HS-5 (cell line): ENCODE results near the gene ITGA5.

Experiments
- DNase-seq: peaks from one replicate; pipeline ENCODE4 v3.0.0-alpha.2; 2012; ENCODE audit warnings: low read depth

Gene ITGA5

DNA sequence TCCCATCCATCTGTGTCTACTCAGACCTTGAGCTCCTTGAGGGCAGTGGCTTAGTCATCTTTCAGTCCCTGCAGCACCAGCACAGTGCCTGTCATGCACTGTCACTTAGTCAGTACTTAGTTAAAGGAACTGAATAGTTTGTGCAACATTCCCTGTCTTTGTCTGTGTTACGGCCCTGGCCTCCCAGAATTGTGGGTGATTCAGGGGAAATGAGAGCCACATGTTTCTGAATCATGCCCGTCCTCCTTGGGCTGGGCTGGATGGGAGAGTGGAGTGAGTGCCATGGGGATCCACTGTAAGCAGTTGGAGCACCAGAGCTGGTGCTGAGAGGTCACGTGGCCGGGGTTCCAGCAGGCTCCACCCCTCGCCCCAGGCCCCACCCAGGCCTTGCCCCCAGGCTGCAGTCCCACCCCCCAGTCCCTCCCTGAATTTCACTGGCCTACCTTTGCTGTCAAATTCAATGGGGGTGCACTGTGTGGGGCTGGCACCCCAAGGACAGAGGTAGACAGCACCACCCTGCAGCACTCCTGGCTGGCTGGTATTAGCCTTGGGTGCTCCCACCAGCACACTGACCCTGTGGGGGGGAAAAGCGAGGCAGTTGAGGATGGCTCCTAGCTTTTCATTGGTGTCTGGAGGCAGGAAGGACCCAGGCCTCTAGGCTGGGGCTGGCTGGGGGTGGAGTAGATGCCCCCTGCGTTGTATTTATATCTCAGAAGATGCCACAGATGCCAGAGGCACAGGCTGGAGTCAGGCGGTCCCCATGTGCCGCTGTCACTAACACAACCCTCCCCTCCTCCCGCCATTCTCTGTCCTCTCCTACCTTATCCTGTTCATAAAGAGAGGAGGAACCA, 7.5 kb downstream of the ITGA5 start:
- peak; percentile 98 for DNase-seq

DNA sequence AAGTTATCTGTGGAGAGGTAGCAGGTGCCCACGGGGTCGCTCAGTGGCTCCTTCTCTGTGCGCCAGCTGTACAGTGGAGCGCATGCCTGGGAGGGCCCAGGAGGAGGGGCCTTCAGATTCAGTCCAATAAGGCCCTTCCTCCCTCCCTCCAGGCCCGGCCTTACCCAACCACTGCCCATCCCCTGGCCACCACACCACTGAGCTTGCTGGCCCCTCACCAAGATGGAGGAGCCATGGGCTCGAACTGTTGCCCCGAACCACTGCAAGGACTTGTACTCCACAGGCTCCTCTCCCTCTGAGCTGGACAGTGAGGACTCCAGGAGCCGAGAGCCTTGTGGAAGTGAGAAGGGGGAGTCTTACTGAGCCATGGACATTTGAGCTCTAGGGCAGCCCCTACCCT, 9.8 kb downstream of the ITGA5 start:
- DNase-seq: no peak

DNA sequence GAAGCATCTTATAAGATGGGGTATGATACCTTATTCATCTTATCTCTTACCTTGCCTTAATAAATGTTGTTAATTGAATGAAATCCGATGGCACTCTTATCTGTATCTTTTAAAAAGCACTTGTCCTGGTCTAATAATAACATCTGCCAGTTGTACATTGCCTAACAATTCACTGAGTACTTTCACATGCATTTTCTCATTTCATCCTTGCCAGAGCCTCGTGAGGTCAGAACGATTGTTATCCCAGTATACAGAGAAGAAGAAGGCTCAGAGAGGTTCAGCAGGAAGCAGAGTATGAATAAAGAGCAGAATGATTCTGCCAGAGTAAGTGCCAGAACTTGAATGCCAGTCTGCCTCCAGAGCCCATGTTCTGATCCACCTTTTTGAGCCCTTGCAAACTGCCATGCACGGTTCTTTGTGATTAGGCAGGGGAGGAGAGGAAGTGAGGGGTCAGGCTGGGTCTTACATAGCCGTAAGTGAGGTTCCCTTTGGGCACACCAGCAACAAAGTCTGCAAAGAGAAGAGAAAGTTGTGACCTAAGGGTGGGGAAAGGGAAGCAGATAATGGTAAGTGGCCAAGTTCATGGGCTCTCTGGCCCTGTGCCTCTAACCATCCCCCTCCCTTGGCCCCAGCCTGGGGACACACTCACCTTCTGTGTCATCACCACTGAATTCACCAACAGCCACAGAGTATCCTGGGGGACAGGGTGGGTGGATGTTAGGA, 11.7 kb downstream of the ITGA5 start:
- no peak for DNase-seq

DNA sequence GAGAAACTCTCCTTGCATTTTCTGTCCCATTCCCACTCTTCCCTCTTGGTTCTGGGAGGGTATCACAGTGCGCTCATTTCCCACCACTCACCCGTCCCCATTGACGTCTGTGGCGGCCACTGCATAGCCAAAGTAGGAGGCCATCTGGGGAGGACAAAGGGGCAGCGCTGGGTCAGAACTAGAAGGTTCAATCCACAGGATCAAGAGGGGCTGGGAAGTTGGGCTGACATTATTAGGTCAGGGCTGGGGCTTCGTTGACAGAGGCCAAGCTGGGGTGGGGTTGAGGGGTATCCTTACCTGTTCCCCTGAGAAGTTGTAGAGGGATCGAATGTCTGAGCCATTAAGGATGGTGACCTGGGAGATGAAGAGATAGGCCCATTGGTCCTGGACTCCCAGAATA, 13.5 kb downstream of the ITGA5 start:
- DNase-seq: no peak

DNA sequence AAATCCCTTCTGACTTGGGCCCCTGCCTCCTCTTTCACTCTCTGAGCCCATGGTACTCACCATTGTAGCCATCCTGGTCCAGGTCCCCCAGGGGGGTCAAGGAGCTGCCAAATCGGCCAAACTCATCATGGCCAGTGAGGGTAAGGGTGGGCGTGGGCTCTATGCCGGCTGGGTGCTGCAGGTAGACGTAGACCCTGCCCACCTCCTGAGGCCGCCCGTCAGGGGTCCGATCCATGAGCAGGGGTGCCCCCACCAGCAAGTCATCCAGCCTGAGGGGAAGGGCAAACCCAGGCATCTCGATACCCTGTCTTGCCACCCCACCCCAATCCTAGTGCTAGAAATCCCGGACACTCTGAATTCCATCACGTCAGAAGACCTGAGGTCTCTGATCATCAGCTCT, 14.0 kb downstream of the ITGA5 start:
- DNase-seq: no peak

DNA sequence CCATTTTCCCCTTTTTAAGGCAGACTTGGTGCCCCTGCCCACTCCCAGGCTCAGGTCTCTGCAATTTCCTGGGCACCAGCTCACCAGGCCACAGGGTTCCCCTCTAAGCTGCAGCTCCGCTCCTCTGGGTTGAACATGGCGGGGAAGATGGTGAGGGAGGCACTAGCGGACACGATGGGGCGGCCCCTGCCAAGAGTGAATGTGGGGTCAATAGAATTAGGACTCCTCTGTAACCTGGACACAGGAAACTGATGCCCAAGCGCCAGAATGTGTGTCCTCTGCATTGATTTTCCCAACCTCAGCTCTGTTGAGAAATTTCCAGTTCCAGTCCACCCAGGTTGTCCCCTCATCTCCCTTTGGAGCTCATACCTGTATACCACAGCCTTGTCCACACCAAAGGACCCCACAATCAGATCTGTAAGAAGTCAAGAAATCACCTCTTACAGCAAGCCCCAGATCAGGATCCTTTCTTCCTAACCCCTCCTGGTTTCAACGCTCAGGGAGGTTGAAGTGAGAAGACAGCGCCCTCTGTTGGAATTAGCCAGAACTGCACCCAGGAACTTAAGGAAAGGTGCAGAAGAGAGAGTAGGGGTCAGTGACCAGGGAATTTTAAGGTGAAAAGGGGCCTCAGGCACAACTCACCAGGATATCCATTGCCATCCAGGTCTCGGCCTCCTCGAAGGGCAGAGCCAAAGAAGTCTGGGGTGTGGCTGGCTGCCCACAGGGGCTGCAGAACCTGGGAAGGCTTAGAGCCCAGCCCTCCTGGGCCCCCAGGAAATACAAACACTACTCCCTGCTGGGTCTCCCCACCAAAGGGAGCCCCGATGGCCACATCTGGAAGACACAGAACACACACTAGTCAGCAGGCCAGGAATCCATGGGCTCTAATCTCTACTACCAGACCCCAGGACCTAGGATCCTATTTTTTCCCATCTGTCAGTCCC, 14.7 kb downstream of the ITGA5 start:
- DNase-seq: no peak

DNA sequence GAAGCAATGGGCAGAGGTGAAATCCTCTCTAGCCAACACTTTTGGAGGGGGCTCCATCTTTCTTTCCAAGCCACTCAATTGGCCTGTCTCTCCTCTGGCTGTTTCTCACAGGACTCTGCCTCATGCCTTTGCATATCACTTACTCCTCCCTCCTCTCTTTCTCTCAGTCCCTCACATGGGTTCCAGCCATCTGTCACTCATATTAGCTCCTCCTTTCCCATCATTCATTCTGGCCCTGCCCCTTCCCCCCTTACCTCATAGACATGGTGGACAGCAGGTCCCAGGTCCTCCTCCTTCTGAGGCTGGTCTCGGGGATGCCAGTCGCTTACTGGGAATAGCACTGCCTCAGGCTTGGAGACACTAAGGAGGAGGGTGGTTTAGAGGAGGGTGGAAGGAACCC, 17.9 kb downstream of the ITGA5 start:
- DNase-seq: no peak

DNA sequence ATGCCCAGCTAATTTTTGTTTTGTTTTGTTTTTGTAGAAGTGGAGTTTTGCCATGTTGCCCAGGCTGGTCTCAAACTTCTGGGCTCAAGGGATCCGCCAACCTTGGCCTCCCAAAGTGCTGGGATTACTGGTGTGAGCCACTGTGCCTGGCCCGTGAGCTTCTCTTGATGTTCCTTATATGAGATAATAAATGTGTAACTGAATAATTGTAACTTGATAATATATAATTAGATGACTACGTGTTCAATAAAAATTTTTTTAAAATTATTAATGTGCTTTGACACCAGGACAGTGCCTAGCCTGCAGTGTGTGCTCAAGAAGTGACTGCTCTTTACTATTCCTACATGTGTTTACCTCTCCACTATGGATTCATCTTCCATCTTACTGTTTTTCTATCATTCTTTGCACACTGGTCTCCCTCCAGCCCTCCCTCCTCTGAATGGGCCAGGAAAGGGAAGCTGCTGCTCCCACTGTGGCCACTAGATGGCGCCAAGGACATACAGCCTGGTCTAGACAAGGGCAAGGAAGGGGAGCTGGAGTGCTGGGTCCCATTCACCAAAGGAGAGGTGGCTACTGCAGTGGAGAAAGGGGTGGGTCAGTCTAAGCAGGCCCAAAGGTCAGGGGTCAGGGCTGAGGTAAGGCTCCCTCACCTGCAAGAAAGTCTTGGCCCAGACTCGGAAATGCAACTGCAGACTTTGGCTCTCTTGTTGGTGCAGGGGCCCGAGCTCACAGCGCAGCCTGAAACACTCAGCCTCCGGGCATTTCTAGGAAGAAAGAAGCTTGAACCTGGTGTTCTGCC, 19.9 kb downstream of the ITGA5 start:
- DNase-seq: peak; percentile 61

DNA sequence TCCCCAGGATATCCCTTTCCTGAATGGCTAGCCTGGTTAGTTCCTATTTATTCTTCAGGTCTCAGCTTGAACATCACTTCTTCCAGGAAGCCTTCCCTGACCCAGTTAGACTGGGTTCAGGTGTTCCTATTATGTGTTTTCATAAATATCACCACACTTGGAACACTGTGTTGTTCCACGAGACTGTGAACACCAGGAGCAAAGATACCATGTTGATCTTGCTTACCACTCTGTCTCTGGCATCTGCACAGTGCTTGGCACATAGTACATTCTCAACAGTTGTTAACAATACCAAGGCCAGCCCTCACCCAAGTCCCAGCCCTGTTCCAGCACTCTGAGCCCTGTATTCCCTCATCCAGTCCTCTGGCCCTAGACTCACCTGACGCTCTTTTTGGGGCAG, 20.8 kb downstream of the ITGA5 start:
- DNase-seq: no peak

DNA sequence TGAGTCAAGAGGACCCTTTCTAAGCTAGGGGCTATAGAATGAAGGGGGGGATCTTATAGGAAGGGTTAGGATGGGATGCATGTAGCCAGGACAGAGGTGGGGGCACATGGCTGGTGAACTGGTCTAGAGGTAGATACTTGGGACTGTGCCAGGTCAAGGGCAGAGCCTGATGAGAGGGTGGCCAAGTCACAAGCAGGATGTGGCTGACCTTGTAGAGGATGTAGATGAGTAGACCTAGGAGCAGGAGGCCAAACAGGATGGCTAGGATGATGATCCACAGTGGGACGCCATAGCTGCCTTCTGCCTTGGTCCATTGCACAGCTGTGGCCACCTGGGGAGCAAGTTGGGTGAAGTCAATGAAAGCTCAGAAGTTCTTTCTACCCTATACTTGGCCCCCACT, 21.9 kb downstream of the ITGA5 start:
- DNase-seq: no peak

DNA sequence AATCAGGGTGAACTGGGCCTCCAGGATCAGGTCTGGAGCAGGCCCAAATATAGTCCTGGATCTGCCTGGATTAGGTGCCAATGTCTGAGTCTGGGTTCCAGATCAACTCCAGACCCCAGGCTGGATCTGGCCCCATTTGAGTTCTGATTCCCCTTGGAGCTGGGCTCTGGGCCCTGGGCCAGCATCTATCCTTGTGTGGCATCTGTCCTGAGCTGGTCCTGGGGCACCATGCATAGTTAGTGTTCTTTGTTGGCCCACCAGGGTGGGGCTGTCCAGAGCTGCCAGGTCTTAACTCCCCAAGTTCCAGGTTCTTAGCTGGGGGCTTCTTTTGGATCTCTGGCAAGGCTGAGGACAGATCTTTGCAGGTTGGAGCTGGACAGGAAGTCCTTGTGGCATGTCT, 23.5 kb downstream of the ITGA5 start:
- no peak for DNase-seq

DNA sequence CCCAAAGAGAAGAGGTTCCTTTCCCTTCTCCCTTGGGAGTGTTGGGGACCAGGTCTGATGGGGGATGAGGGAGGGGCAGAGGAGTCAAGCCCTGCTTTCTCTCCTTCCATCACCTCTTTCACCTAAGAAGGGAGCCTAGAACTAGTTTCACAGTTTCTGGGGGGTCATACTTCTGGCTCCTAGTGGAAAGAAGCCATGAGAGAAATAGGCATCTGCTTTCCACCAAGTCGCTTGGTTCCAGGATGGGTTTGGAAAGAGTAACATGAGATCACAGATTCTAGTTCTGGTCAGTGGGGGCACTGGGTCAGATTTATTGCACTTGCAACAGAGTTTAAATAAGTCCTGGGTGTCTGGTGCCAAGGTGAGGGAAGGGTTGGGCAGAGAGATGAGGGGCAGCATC, 24.1 kb downstream of the ITGA5 start:
- DNase-seq: no peak

DNA sequence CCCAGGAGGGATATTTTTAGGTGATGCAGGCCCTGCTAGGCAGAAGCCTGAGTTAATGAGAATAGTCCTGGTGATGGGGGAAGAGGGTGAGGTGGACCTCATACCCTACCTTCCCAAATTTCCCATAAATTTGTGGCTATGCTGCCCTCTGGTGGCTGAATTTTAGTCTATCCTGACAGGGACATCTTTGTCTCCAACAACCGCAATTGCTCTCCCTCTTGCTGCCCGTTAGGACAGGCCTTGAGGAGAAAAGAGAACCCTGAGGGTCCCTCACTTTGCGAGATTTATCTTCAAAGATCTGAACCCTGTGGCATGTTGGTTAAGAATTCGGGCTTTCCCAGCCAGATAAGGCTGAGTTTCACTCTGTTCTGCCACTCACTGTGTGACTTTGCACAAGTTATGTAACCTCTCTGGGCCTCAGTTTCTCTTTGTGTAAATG, 24.8 kb downstream of the ITGA5 start:
- no peak for DNase-seq

DNA sequence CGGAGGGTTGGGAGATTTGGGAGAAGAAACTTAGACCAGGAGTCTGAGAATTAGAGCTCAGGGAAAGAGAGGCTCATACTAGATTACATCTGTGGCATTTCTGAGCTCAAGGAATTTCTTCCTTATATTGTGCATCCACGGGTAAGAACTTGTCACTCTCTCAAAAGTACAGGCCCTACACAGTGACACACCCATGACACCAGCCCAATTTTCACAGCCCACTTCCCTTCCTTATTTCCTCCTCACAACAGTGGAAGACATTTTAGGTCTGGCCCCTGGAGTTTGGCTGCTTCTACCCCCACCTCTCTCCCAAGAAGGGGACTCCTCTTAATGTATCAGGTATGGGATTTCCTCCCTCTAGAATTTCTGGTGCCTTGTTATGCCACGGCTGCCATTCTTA, 25.3 kb downstream of the ITGA5 start:
- DNase-seq: no peak

DNA sequence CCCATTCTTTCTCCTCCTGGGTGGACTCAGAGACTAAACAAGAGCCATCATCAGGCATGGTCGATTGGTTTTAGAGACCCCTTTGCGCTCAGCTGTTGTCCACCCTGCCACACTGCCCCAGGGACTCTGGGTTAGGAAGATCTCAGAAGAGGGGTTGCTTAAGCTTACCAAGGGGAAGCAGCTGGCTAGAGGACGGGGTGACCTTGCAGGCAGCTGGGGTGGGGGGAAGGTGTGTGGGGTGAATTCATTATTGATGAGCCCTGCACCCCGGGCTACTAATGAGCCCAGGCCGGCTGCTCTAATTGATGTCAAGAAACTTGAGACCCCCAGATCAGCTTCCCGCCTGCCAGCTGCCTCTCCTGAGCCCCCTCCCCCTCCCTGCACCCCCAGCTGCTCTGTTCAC, 25.9 kb downstream of the ITGA5 start:
- no peak for DNase-seq

DNA sequence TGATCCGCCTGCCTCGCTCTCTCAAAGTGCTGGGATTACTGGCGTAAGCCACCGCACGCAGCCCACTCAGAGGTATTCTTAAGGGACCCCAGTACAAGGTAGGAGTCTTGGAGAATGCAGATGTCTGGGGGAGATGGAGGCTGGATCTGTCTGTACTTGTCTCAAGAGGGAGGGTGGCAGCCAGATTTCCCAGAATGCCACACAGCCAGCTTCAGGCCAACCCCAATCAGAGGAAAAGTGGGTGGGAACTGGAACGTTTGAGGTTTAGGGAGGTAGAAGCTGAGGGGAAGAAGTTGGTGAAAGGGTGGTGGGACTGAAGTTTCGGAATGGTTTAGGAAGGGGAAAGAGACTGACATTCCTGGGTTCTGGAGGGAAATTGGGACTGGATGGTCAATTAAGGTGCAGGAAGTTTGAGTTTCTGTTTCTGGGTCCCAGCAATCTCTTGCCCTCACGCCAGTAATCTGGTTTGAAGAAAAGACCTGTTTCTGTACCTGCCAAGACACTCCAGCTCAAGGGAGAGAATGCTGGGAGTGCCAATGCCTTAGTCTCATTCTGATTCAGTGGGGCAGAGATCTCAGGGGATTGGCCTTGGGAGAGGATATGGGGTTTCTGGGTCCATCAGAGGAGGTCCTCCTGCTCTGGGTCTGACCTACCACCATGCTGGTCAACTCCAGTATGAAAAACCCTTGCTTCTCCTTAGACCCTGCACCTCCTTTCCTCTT, 26.4 kb downstream of the ITGA5 start:
- no peak for DNase-seq

DNA sequence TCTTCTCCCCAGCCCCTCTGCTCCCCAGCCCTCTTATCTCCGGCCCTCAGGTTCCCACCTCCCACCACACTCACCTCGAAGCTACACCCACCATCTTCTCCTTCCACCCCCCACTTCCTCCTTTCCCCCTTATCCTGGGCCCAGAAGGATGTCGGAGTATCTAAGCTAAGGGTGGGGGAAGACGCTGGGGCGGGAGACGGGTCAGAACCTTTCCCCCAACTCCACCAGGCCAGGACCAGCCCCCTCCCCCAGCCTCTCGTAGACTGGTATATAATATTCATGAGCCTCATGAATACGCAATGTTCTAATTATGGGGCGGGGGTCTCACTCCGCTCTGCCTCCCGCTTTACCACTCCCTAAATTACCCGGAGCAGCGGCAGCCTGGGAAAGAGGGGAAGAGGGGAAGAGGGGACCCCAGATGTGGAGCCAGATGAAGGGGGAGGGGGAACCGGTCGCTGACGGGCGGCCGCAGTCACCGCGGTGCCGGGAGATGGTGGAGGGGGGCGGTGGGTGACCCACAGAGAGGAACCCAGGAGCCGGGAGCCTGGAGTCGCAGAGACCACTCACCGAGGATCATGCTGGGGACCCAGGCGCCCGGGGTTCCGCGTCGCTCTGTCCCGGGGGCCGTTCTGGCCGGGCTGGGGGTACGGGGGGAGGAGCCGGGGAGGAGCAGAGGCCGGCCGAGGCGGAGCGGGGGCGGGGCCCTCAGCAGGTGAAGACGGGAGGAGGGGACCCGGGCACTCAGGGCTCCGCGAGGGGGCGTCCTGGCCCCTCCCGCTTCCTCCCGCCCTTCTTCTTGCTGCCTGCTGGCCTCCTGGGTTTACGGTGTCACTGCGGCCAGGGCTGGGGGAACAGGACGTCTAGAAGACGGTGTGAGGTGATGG, 28.2 kb downstream of the ITGA5 start:
- DNase-seq: no peak

DNA sequence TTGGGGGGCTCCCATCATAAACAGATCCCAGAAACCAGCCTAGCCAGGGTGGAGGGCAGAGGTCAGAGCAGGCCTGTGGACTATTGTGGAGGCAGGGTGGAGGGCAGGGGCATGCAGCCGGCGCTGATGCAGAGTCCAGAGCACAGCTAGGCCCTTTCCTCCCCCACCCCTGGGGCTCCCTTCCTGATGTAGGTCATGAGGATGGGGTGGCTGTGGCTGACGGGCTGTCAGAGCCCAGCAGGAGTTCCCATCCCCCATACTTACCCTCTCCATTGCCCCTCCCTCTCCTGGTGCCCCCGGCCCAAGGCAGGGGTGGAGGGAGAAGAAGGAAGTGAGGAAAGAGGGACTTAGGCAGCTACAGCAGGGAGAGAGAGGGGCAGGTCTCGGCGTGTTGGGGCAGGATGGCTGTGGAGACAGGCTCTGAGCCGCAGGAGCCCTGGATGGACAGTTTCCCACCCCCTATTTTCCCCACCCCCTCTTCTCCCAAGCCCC, 28.8 kb downstream of the ITGA5 start:
- no peak for DNase-seq

DNA sequence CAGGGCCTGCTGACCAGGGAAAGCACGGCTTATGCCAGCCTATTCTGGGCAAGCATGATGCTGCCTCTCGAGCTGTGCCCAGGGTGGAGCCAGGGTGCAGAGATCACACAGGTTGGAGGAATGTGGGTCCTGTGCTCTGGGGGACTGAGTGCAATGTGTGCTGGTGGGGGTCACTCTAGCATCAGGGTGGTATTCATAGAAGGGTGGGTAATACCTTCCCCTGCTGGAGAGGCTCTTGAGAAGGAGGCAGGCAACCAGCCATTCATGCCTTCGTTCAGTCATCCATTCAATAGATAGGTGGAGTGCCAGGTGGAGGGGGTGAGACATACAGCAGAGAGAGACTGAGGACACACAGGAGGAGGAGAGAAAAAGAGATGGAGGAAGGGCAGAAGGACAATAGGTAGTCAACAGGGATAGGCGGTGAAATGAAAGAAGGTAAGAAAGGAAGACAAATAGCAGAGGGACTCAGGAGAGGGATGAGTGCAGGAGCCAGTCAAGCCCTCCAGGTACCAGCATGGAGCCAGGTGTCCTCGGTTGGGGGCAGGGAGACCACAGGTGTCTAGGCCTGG, 29.4 kb downstream of the ITGA5 start:
- no peak for DNase-seq
